Measurements from ENCODE around the gene GTF3C2.

Gene GTF3C2

DNA sequence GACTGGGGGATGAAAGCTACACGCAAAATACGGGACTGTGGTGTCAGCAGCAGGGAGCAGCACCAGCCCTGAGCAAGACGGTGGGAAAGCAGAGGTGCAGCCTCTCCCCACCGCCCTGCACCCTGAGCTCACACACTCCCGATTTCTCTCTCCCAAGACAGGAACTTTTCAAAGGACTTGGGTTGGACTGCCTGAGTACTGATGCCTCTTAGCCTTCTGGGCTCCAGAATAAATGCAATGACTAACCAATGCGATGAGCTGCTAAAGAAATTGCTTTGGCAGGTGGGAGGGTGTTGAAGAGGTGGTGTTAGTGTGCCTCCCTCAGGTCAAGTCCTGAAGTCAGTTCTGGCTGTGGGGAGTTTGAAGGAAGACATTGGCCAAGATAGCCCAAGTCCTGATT is 64.7 kb downstream of the GTF3C2 start:
- no peak overlapping the region for H3K4me3 ChIP-seq (replicated peaks; ENCODE audit: low read depth, low read length)
- TF ChIP-seq, protein P1, sequence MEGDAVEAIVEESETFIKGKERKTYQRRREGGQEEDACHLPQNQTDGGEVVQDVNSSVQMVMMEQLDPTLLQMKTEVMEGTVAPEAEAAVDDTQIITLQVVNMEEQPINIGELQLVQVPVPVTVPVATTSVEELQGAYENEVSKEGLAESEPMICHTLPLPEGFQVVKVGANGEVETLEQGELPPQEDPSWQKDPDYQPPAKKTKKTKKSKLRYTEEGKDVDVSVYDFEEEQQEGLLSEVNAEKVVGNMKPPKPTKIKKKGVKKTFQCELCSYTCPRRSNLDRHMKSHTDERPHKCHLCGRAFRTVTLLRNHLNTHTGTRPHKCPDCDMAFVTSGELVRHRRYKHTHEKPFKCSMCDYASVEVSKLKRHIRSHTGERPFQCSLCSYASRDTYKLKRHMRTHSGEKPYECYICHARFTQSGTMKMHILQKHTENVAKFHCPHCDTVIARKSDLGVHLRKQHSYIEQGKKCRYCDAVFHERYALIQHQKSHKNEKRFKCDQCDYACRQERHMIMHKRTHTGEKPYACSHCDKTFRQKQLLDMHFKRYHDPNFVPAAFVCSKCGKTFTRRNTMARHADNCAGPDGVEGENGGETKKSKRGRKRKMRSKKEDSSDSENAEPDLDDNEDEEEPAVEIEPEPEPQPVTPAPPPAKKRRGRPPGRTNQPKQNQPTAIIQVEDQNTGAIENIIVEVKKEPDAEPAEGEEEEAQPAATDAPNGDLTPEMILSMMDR (IDR thresholded peaks at IDR 0.05; ENCODE audit: low read length, missing control alignments): no peak
- no peak for DNase-seq (ENCODE audit: low read depth)

DNA sequence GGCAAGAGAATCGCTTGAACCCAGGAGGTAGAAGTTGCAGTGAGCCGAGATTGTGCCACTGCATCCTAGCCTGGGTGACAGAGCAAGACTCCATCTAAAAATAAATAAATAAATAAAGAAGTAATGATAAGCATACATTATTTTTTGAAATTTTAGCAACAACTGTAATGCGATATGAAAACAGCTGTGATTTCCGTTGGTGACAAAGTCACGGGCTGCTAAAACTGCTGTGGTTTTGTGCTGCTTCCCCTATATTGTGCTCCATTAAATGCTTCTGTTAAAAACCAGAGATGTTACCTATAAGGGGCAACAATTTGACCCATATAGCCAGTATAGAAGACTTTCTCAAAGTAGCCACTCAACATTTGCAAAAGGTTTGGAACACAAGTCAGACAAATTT is 66.0 kb downstream of the GTF3C2 start:
- TF ChIP-seq, protein P1 (IDR thresholded peaks at IDR 0.05; ENCODE audit: low read length, missing control alignments): no peak
- no peak overlapping the region for H3K4me3 ChIP-seq (replicated peaks; ENCODE audit: low read depth, low read length)
- no peak for DNase-seq (ENCODE audit: low read depth)

DNA sequence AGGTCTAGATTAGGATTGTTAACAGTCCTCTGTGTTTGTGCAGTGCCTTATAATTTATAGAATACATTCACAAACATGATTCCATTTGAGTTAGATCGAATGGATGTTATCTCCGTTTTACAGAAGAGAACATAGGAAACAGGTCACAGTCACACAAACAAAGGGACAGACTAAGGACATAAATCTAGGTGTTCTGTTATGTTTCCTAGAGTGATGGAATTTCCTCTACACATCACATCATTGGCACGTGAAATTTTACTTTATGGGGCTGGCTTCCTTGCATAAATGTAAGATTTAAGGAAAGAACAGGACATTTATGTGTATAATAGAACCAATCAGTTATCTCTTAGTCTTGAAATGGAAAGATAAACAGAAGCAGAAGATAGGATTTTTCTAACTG is 68.0 kb downstream of the GTF3C2 start:
- no peak overlapping the region for H3K4me3 ChIP-seq (replicated peaks; ENCODE audit: low read depth, low read length)
- TF ChIP-seq, protein P1 (IDR thresholded peaks at IDR 0.05; ENCODE audit: low read length, missing control alignments): no peak
- no peak for DNase-seq (ENCODE audit: low read depth)

DNA sequence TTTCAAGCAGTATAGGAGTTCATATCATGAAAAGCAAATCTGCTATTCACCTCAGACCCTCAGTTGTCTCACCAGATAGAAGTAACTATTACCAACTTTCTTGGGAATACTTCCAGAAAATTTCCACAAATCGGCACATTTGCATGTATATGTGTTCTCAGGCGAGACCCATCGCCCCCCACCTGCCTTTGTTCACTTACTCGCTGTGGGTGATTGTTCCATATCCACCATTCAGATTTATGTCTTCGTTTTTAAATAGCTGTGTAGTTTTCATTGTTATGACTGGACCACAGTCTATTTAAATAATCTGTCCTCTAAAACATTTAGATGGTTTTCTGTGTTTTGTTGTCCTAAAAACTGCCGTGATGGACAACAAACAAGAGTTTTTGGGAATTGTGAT is 71.1 kb downstream of the GTF3C2 start:
- no peak overlapping the region for H3K4me3 ChIP-seq (replicated peaks; ENCODE audit: low read depth, low read length)
- TF ChIP-seq, protein P1 (IDR thresholded peaks at IDR 0.05; ENCODE audit: low read length, missing control alignments): no peak
- no peak for DNase-seq (ENCODE audit: low read depth)

DNA sequence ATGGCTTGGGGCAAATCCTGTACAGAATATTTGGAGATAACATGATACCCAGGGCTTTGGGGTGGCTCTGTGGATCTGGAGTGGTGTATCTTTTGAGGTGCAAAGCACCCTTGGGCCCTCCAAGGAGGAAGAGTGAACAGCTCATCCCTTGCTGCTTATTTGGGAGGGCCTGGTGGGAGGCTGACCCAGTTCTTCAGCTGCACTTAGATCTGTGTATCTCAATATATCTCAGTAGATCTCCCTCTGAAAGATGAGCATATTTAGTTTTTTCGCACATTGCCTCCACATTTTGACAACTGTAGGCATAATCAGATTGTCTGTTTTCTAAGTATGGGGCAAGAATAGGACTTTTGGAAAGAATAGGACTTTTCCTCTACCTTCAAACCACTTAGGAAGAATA is 71.6 kb downstream of the GTF3C2 start:
- no peak overlapping the region for H3K4me3 ChIP-seq (replicated peaks; ENCODE audit: low read depth, low read length)
- TF ChIP-seq, protein P1 (IDR thresholded peaks at IDR 0.05; ENCODE audit: low read length, missing control alignments): no peak
- no peak for DNase-seq (ENCODE audit: low read depth)

DNA sequence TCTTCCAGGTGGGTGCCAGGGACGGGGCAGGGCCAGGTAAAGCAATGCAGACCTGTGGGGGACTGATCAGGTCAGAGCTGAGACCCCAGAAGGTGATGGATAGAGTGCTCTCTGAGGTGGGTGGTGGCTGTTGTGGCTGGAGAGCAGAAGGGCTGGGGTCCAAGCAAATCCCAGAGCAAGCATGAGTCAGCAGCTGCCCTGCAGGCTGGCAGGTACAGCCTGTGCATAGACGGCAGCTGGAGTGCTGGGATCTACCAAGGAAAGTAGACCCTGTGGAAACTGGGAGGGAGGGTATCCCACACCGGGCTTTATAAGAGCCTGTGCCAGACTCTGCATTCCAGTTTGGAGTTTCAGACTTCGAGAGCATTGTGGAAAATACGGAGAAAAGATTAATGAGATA is 73.7 kb downstream of the GTF3C2 start:
- no peak overlapping the region for H3K4me3 ChIP-seq (replicated peaks; ENCODE audit: low read depth, low read length)
- TF ChIP-seq, protein P1 (IDR thresholded peaks at IDR 0.05; ENCODE audit: low read length, missing control alignments): no peak
- no peak for DNase-seq (ENCODE audit: low read depth)

DNA sequence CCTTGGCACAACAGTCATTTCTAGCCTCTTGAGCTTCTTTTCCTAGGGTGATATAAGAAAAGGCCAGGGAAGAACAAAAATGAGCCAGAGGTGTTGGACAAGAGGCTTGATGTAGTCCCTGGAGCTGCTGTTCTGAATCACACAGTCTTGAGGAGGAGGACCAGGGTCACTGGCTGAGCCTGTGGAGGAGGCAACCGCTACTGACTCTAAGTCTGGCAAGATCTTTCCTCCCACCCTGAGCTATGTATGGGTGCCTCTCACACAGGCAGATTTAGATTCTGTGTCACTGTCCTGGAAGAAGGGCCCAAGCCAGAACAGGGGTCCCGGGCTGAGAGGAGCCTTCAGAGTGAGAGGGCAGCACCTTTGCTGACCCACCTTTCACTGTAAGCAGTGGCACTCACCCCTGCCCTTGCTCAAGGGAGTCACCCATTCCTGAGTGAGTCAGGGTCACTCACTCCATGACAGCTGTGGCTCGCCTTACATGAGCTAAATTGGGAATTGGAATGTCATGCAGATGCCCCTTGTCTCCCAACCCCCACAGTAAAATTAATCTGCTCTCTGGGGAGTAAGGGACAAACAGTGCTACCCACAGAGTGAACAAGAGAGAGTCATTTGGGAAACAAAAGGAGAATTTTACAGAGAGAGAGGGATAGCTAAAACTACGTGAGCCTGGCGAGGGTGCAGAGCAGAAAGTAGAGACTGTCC is 74.6 kb downstream of the GTF3C2 start, which contains the start of gene TRIM54:
TSS of gene TRIM54 (plus strand) at position 575 of the 705 bp plus-strand sequence. CDS start 303 bp downstream, outside the sequence.
- no peak within 1 kb of the TSS for H3K4me3 ChIP-seq (replicated peaks; ENCODE audit: low read depth, low read length)
- TF ChIP-seq, protein P1 (IDR thresholded peaks at IDR 0.05; ENCODE audit: low read length, missing control alignments): no peak
- DNase-seq (ENCODE audit: low read depth): peak; percentile 33

All from fibroblast of pulmonary artery (primary cell).